ENCODE data around the gene SCN5A.

SCN5A gene

GRCh38 chr3:38542401-38543298 is 106.8 kb downstream of the SCN5A start:
- Histone ChIP-seq H2AK5ac (ENCODE audit: low read length) (no peak overlapping the region), H3K4ac (ENCODE audit: low read depth, low read length) (no peak overlapping the region), H4K8ac (ENCODE audit: low read depth, low read length) (no peak overlapping the region), H3K36me3 (ENCODE audit: control insufficient read depth, insufficient read depth, low read length) (no peaks in the 10 kb centered on the region), H3K79me2 (ENCODE audit: control insufficient read depth, insufficient read depth, low read length) (no peaks in the 10 kb centered on the region), H3K4me1 (ENCODE audit: control insufficient read depth, low read depth, low read length) (no peaks in the 10 kb centered on the region), H3K79me1 (ENCODE audit: low read length) (no peaks in the 10 kb centered on the region), H2BK120ac (ENCODE audit: low read depth, low read length) (no peak overlapping the region), H3K4me2 (ENCODE audit: low read length) (no peak overlapping the region), H3K56ac (ENCODE audit: low read length) (no peak overlapping the region), H3K27ac (ENCODE audit: low read depth, low read length) (no peak overlapping the region), H3K4me3 (ENCODE audit: low read length) (no peak overlapping the region), H2BK15ac (replicated peaks; ENCODE audit: low read depth) (no peak overlapping the region), H3K27me3 (ENCODE audit: insufficient read depth, low read length, poor library complexity) (no peaks in the 10 kb centered on the region), H4K5ac (ENCODE audit: low read length) (no peak overlapping the region), H3K18ac (ENCODE audit: low read length) (no peak overlapping the region), H3K9ac (ENCODE audit: low read length) (no peak overlapping the region), H3K23ac (ENCODE audit: low read length) (no peak overlapping the region), H2BK5ac (ENCODE audit: low read length) (no peak overlapping the region)
- DNase-seq = no peak
- WGBS (ENCODE audit: extremely low coverage, insufficient coverage, low lambda C conversion rate) = no CpG with 5 or more reads among the region's 16 CpGs

- Histone ChIP-seq H3K36me3 (ENCODE audit: control insufficient read depth, insufficient read depth, low read length) (no peaks in the 10 kb centered on the region), H3K4me1 (ENCODE audit: control insufficient read depth, low read depth, low read length) (no peaks in the 10 kb centered on the region), H2BK5ac (ENCODE audit: low read length) (no peak overlapping the region), H2BK15ac (replicated peaks; ENCODE audit: low read depth) (no peak overlapping the region), H3K4ac (ENCODE audit: low read depth, low read length) (no peak overlapping the region), H3K18ac (ENCODE audit: low read length) (no peak overlapping the region), H3K56ac (ENCODE audit: low read length) (no peak overlapping the region), H2BK120ac (ENCODE audit: low read depth, low read length) (no peak overlapping the region), H3K79me1 (ENCODE audit: low read length) (no peaks in the 10 kb centered on the region), H3K23ac (ENCODE audit: low read length) (no peak overlapping the region), H4K8ac (ENCODE audit: low read depth, low read length) (no peak overlapping the region), H3K79me2 (ENCODE audit: control insufficient read depth, insufficient read depth, low read length) (no peaks in the 10 kb centered on the region), H3K9ac (ENCODE audit: low read length) (no peak overlapping the region), H4K5ac (ENCODE audit: low read length) (no peak overlapping the region), H3K27ac (ENCODE audit: low read depth, low read length) (no peak overlapping the region), H3K4me2 (ENCODE audit: low read length) (no peak overlapping the region), H2AK5ac (ENCODE audit: low read length) (no peak overlapping the region), H3K4me3 (ENCODE audit: low read length) (no peak overlapping the region), H3K27me3 (ENCODE audit: insufficient read depth, low read length, poor library complexity) (no peaks in the 10 kb centered on the region)
- no peak for DNase-seq
- no CpG with 5 or more reads among the region's 9 CpGs for WGBS (ENCODE audit: extremely low coverage, insufficient coverage, low lambda C conversion rate)
Measured at GRCh38 chr3:38541806-38542205, 107.7 kb downstream of the SCN5A start.

GRCh38 chr3:38538773-38539353 is 110.6 kb downstream of the SCN5A start:
- Histone ChIP-seq H3K9ac (ENCODE audit: low read length) (no peak overlapping the region), H4K5ac (ENCODE audit: low read length) (no peak overlapping the region), H3K36me3 (ENCODE audit: control insufficient read depth, insufficient read depth, low read length) (no peaks in the 10 kb centered on the region), H3K4ac (ENCODE audit: low read depth, low read length) (no peak overlapping the region), H3K4me1 (ENCODE audit: control insufficient read depth, low read depth, low read length) (peaks cover 3% of the 10 kb centered on the region), H3K56ac (ENCODE audit: low read length) (no peak overlapping the region), H3K27ac (ENCODE audit: low read depth, low read length) (no peak overlapping the region), H3K18ac (ENCODE audit: low read length) (no peak overlapping the region), H2BK120ac (ENCODE audit: low read depth, low read length) (no peak overlapping the region), H2BK15ac (replicated peaks; ENCODE audit: low read depth) (no peak overlapping the region), H2BK5ac (ENCODE audit: low read length) (no peak overlapping the region), H3K4me2 (ENCODE audit: low read length) (no peak overlapping the region), H3K23ac (ENCODE audit: low read length) (no peak overlapping the region), H2AK5ac (ENCODE audit: low read length) (no peak overlapping the region), H3K27me3 (ENCODE audit: insufficient read depth, low read length, poor library complexity) (no peaks in the 10 kb centered on the region), H3K79me1 (ENCODE audit: low read length) (no peaks in the 10 kb centered on the region), H3K79me2 (ENCODE audit: control insufficient read depth, insufficient read depth, low read length) (no peaks in the 10 kb centered on the region), H3K4me3 (ENCODE audit: low read length) (no peak overlapping the region), H4K8ac (ENCODE audit: low read depth, low read length) (no peak overlapping the region)
- DNase-seq = no peak
- WGBS (ENCODE audit: extremely low coverage, insufficient coverage, low lambda C conversion rate) = no CpG with 5 or more reads among the region's 8 CpGs

- Histone ChIP-seq H3K27ac (ENCODE audit: low read depth, low read length) (no peak overlapping the region), H3K4me2 (ENCODE audit: low read length) (no peak overlapping the region), H3K4me1 (ENCODE audit: control insufficient read depth, low read depth, low read length) (peaks cover 11% of the 10 kb centered on the region), H3K4me3 (ENCODE audit: low read length) (no peak overlapping the region), H2BK5ac (ENCODE audit: low read length) (no peak overlapping the region), H3K18ac (ENCODE audit: low read length) (no peak overlapping the region), H3K56ac (ENCODE audit: low read length) (no peak overlapping the region), H4K5ac (ENCODE audit: low read length) (no peak overlapping the region), H3K23ac (ENCODE audit: low read length) (no peak overlapping the region), H3K27me3 (ENCODE audit: insufficient read depth, low read length, poor library complexity) (no peaks in the 10 kb centered on the region), H2BK120ac (ENCODE audit: low read depth, low read length) (no peak overlapping the region), H3K79me1 (ENCODE audit: low read length) (no peaks in the 10 kb centered on the region), H3K4ac (ENCODE audit: low read depth, low read length) (no peak overlapping the region), H3K79me2 (ENCODE audit: control insufficient read depth, insufficient read depth, low read length) (no peaks in the 10 kb centered on the region), H2AK5ac (ENCODE audit: low read length) (no peak overlapping the region), H4K8ac (ENCODE audit: low read depth, low read length) (no peak overlapping the region), H3K36me3 (ENCODE audit: control insufficient read depth, insufficient read depth, low read length) (no peaks in the 10 kb centered on the region), H3K9ac (ENCODE audit: low read length) (no peak overlapping the region), H2BK15ac (replicated peaks; ENCODE audit: low read depth) (no peak overlapping the region)
- no CpG with 5 or more reads among the region's 3 CpGs for WGBS (ENCODE audit: extremely low coverage, insufficient coverage, low lambda C conversion rate)
- DNase-seq = no peak
Measured at GRCh38 chr3:38536671-38537070, 112.8 kb downstream of the SCN5A start.

GRCh38 chr3:38534604-38535003 is 114.9 kb downstream of the SCN5A start:
- H2BK120ac ChIP-seq (ENCODE audit: low read depth, low read length) = no peak overlapping the region

More at GRCh38 chr3:38534604-38535003, 114.9 kb downstream of the SCN5A start:
- Histone ChIP-seq H3K9ac (ENCODE audit: low read length) (no peak overlapping the region), H3K4ac (ENCODE audit: low read depth, low read length) (no peak overlapping the region), H3K27ac (ENCODE audit: low read depth, low read length) (no peak overlapping the region), H3K4me1 (ENCODE audit: control insufficient read depth, low read depth, low read length) (peaks cover 11% of the 10 kb centered on the region), H3K79me2 (ENCODE audit: control insufficient read depth, insufficient read depth, low read length) (no peaks in the 10 kb centered on the region), H3K4me3 (ENCODE audit: low read length) (no peak overlapping the region), H2AK5ac (ENCODE audit: low read length) (no peak overlapping the region), H2BK15ac (replicated peaks; ENCODE audit: low read depth) (no peak overlapping the region), H2BK5ac (ENCODE audit: low read length) (no peak overlapping the region), H3K23ac (ENCODE audit: low read length) (no peak overlapping the region), H3K79me1 (ENCODE audit: low read length) (no peaks in the 10 kb centered on the region), H3K4me2 (ENCODE audit: low read length) (no peak overlapping the region), H4K8ac (ENCODE audit: low read depth, low read length) (no peak overlapping the region), H4K5ac (ENCODE audit: low read length) (no peak overlapping the region), H3K56ac (ENCODE audit: low read length) (no peak overlapping the region), H3K27me3 (ENCODE audit: insufficient read depth, low read length, poor library complexity) (no peaks in the 10 kb centered on the region), H3K36me3 (ENCODE audit: control insufficient read depth, insufficient read depth, low read length) (peaks cover 2% of the 10 kb centered on the region), H3K18ac (ENCODE audit: low read length) (no peak overlapping the region)
- DNase-seq = no peak
- 100% methylated on average over 3 of the region's 7 CpGs for WGBS (ENCODE audit: extremely low coverage, insufficient coverage, low lambda C conversion rate)
